ENCODE data around the gene FADS6.
A peak's percentile ranks its signal among the peaks of the same experiment; 100 is the strongest.

Gene FADS6

GRCh38 chr17:74852237-74853047 lies 41.0 kb downstream of the FADS6 start:
- peak; percentile 20 to 66 (median 45) for DNase-seq (ENCODE audit: low read depth in 3 of 3)

GRCh38 chr17:74851612-74852236 lies 41.7 kb downstream of the FADS6 start:
- DNase-seq (ENCODE audit: low read depth in 3 of 3) = no peak

DNA sequence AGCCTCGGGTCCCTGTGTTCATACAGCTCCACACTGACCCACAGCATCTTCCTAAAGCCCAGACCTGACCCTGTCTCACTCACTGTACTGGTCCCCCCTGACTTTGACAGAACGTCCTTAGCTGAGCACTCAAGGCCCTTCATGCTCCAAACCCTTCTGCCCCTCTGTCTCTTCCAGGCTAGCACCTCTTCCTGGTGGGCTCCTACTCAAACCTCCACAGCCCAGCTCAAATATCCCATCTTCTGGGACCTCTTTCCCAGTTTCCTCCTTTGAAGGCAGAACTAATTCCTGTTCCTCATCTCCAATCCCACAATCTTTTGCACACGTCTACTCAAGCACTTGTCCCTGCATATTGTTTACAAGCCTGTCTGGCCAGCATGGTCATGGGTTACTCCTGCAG lies 42.5 kb downstream of the FADS6 start:
- DNase-seq (ENCODE audit: low read depth in 3 of 3) = no peak

DNA sequence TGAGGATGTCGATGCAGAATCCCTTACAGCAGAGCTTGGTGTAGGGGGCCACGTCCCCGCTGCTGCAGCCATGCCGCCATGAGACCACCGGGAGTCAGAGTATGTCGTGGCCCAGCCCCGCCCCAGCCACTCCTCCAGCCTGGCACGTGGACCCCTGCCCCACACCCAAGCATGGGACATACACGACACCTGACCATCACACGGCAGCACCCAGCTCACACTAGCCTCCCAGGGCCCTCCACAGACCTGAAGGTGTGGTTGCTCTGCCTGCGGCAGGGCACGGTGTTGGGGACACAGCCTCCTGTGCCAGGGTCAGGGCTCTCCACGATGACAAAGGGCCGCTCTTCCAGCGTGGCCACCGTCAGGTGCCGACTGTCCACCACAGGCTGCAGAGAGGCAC lies 43.1 kb downstream of the FADS6 start:
- no peak for DNase-seq (ENCODE audit: low read depth in 3 of 3)

- no peak for DNase-seq (ENCODE audit: low read depth in 3 of 3)
Observed at GRCh38 chr17:74848656-74849399, 44.6 kb downstream of the FADS6 start.

GRCh38 chr17:74846621-74847020 lies 46.8 kb downstream of the FADS6 start:
- no peak for DNase-seq (ENCODE audit: low read depth in 3 of 3)

GRCh38 chr17:74843352-74843627 lies 50.1 kb downstream of the FADS6 start:
- no peak for DNase-seq (ENCODE audit: low read depth in 3 of 3)

- DNase-seq (ENCODE audit: low read depth in 3 of 3) = no peak
Observed at GRCh38 chr17:74842599-74843351, 50.7 kb downstream of the FADS6 start.

DNA sequence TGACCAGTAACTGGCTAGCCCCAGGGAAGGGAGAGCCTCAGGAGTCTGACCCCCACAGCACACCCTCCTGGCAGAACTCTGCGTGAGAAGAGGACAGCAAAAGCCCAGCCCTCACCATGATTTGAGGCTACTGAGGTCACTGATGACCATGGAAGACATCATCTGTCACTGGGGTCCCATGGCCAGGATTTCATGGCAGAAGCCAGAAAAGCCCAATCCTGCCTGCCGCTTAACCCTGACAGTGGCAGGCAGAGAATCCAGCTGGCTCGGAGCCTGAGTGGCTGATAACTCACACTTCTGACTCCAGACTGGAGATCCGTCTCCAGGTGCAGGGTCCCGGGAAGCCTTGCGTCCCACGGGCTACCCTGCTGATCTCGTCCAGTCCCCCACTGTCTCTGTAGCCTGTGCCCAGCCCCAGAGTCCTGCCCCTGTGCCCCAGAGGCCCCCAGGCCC lies 51.3 kb downstream of the FADS6 start:
- DNase-seq (ENCODE audit: low read depth in 3 of 3) = no peak

DNA sequence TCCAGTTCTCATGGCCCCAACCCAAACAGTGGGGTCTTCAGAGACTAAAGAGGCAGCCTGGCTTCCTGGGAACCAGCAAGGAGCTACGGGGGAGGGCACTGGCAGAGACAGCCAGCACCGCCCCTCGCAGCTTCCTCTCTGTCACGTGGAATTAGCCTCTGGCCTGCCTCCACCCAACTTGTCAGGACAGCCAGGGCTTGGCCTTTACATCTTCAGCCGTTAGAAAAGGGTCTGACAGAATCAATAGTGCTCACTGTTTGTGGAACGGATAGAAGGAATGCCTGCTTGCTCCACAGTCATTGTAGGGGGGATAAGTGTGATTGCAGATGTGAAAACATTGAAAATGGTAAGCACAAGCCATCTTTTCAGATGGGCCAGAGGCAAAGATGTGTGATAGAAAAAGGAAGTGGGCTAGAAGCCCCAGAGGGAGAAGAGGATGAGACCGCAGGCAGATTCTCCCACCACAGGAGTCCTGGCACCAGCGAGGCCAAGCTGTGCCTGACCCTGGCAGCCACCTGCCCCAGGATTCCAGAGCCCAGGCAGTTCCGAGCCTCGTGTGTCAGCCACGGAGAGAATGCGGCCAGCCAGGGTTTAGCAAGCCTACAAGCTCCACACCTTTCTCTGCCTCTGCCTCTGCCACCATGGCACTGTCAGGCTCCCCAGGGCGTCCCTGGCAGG lies 52.3 kb downstream of the FADS6 start:
- DNase-seq (ENCODE audit: low read depth in 3 of 3) = no peak

- no peak for DNase-seq (ENCODE audit: low read depth in 3 of 3)
Observed at GRCh38 chr17:74839990-74840852, 53.2 kb downstream of the FADS6 start.

DNA sequence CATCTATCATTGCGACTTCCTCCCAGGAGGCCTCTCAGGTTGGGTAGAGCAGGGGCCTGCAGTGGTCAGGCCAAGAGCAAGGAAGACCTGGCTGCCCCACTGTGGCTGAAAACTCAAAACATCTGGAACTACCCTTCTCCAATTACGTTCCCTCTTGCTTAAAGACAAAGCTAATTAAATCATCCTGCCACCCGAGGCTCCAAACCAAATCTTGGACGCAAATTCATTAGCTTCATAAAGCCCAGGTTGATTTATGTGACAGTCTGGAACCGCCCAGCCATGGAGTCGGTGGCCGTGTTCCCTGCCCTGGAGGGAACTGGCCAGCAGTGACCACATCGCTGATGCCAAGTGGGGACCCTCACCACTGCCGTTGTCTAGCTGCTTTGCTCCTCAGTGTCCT lies 55.2 kb downstream of the FADS6 start:
- no peak for DNase-seq (ENCODE audit: low read depth in 3 of 3)

- DNase-seq (ENCODE audit: low read depth in 3 of 3) = no peak
Observed at GRCh38 chr17:74836691-74837467, 56.6 kb downstream of the FADS6 start.

DNA sequence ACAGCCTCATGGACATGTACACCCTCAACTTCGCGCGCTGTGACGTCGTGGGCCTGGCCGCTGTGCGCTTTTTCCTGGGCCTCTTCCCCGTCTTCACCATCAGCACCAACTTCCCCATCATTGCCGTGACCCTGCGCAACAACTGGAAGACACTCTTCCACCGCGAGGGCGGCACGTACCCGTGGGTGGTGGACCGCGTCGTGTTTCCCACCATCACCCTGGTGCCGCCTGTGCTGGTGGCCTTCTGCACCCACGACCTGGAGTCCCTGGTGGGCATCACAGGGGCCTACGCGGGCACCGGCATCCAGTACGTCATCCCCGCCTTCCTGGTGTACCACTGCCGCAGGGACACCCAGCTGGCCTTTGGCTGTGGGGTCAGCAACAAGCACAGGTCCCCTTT lies 57.2 kb downstream of the FADS6 start:
- DNase-seq (ENCODE audit: low read depth in 3 of 3) = no peak

DNA sequence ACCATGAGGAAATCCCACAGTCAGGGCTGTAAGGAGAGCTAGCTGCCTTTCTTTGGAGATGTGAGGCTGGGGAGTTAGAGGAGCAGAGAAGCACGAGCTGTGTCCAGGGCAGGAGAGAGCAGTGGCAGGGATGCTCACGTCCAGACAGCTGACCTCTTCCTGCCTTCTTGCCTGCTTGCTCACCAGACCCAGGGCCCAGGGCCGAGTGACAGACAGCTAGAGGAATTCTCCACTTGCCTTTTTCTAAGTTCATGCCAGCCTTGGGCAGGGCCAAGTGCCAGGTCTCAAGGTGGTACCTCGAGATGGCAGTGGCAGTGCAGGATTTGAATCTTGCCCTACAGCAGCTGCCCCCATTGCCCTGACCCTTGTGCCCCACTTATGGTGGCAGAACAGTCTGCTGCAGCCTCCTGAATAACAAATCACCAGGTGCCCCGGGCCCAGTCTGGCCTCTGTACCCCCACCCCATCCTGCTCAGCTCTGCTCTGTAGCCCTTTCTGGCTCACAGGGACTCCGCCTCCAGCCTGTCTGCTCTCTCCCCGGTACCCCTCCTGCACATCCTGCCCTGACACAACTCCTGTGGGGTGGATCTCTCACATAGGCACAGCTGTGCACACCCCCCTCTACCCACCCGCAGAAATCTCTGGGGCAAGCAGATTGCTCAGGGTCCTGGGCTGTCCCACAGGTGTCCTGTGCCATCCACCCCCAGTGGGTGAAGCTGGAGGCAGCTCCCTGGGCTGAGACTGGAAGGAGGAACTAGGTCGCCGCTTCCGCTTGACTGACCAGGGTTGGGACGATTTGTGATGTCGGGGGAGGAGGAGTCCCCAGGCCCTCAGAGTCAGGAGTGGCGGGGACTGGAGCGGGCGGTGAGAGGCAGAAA lies 59.7 kb downstream of the FADS6 start:
- no peak for DNase-seq (ENCODE audit: low read depth in 3 of 3)

DNA sequence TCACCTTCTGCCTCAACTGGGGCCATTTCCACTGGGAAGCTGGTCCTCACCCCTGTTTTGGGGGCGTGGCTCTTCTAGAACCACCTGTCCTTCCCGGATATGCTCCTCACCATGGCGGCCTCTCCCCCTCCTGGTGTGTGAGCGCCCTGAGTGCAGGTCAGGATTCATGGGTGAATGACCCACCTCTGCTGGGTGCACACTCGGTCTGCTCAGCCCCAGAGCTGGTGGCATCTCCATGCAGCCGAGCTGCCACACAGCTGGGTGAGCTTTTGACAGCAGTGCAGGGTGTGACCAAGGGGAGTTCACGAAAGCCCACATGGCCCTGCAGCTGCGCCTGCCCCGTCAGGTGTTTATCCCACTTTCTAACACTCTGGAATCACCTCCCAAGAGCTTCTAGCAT lies 61.0 kb downstream of the FADS6 start:
- DNase-seq (ENCODE audit: low read depth in 3 of 3) = no peak

GRCh38 chr17:74831444-74832146 lies 61.8 kb downstream of the FADS6 start:
- DNase-seq (ENCODE audit: low read depth in 3 of 3) = no peak

- no peak for DNase-seq (ENCODE audit: low read depth in 3 of 3)
Observed at GRCh38 chr17:74830861-74831260, 62.6 kb downstream of the FADS6 start.

All from stimulated activated CD4-positive, alpha-beta T cell treated with anti-CD3 and anti-CD28 coated beads, TNF-alpha, amount 100 ng/mL, for 48 hours (primary cell).